Measurements from ENCODE around the gene IQSEC1. TPM values are rescaled to one million over a fixed set of nuclear protein-coding genes. Genes with fewer than 3 reads are reported as not detected.

The IQSEC1 gene
- total RNA-seq, 2 experiments from 2014 or later: 31.7 to 39.2 TPM

DNA sequence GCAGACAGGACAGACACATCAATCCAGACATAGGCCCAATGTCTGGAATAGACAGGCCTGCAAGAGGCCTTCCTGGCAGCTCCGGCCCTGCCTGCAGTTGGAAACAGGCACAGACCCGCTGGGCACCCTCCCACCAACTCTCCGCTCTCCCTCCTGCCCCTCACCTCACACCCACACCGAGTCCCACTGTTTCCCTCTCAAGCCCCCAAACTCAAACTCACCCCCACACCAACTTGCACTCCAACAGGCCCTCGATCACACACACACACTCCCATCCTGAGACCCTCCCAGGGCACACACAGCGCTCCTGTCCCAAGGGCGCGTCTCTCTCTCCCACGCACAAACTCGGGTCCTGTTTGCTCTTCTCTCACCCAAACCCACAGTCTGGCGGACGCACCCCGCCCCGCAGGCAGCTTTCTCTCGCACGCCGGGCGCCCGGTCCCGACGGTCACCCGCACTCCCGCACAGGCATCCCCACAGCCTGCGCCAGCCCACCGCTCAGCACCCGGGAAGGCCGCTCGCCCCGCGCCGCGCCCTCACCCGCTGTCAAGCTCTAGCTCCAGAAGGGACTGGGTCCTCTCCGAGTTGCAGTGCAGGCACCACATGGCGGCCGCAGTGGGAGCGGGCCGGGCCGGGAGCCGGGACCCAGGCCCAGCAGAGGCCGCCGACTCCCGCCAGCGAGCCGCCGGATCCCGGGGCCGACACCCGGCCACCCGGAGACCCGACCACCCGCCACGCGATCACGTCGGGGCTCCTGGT is 106.2 kb downstream of the IQSEC1 start:
- Mint-ChIP-seq H3K27me3 (no peaks in the 10 kb centered on the region), H3K4me3 (peak overlapping the region; percentile 76), H3K4me1 (ENCODE audit: low read depth) (peaks cover 56% of the 10 kb centered on the region), H3K9me3 (no peaks in the 10 kb centered on the region), H3K27ac (no peak overlapping the region), H3K36me3 (ENCODE audit: low read depth) (no peaks in the 10 kb centered on the region)
- TF ChIP-seq CTCF (IDR thresholded peaks at IDR 0.05): no peak
- POLR2A ChIA-PET: interaction anchor here (0.7 to 2.2 kb wide), 5 partner anchors 10 to 127 kb away, joined by 3 to 6 read pairs (median 4); no protein-coding TSS in a partner anchor
- DNase-seq (peak; percentile 23), ATAC-seq (peak; percentile 7)
- CTCF ChIA-PET: interaction anchor here (1.3 to 3.3 kb wide), 3 partner anchors 16 to 29 kb away, joined by 5 to 15 read pairs (median 10); no protein-coding TSS in a partner anchor
- intact Hi-C loops (cut with micrococcal nuclease): no loop called here

- TF ChIP-seq CTCF (IDR thresholded peaks at IDR 0.05): no peak
- H3K9me3 Mint-ChIP-seq: no peaks in the 10 kb centered on the region
- H3K27ac Mint-ChIP-seq: no peak overlapping the region
- no peak for DNase-seq
- H3K4me3 Mint-ChIP-seq: peak overlapping the region; percentile 76
- H3K27me3 Mint-ChIP-seq: no peaks in the 10 kb centered on the region
- H3K4me1 Mint-ChIP-seq (ENCODE audit: low read depth): peaks cover 60% of the 10 kb centered on the region
- no peak for ATAC-seq
- POLR2A ChIA-PET: interaction anchor here (0.7 to 2.2 kb wide), 5 partner anchors 9 to 18 kb away, joined by 3 to 6 read pairs (median 4); no protein-coding TSS in a partner anchor
- CTCF ChIA-PET: interaction anchor here (0.7 to 3.3 kb wide), 5 partner anchors 15 to 99 kb away, joined by 3 to 15 read pairs (median 5); no protein-coding TSS in a partner anchor
- intact Hi-C loops (cut with micrococcal nuclease): no loop called here
- H3K36me3 Mint-ChIP-seq (ENCODE audit: low read depth): no peaks in the 10 kb centered on the region
Measured at GRCh38 chr3:12965999-12966846, 107.0 kb downstream of the IQSEC1 start.

- intact Hi-C loops (cut with micrococcal nuclease): no loop called here
- Mint-ChIP-seq H3K4me3 (no peak overlapping the region), H3K4me1 (ENCODE audit: low read depth) (peaks cover 71% of the 10 kb centered on the region), H3K36me3 (ENCODE audit: low read depth) (no peaks in the 10 kb centered on the region), H3K27ac (no peak overlapping the region), H3K9me3 (no peaks in the 10 kb centered on the region), H3K27me3 (no peaks in the 10 kb centered on the region)
- ATAC-seq (no peak), DNase-seq (no peak)
- CTCF ChIA-PET: interaction anchor here (1.0 to 3.3 kb wide), 4 partner anchors 19 to 97 kb away, joined by 3 to 15 read pairs (median 10); no protein-coding TSS in a partner anchor
- no peak for TF ChIP-seq CTCF (IDR thresholded peaks at IDR 0.05)
- POLR2A ChIA-PET: interaction anchor here (1.1 to 2.2 kb wide), 2 partner anchors 10 to 123 kb away, joined by 3 to 6 read pairs; partner anchors contain the start of gene RPL32
Measured at GRCh38 chr3:12964711-12965612, 108.3 kb downstream of the IQSEC1 start.

DNA sequence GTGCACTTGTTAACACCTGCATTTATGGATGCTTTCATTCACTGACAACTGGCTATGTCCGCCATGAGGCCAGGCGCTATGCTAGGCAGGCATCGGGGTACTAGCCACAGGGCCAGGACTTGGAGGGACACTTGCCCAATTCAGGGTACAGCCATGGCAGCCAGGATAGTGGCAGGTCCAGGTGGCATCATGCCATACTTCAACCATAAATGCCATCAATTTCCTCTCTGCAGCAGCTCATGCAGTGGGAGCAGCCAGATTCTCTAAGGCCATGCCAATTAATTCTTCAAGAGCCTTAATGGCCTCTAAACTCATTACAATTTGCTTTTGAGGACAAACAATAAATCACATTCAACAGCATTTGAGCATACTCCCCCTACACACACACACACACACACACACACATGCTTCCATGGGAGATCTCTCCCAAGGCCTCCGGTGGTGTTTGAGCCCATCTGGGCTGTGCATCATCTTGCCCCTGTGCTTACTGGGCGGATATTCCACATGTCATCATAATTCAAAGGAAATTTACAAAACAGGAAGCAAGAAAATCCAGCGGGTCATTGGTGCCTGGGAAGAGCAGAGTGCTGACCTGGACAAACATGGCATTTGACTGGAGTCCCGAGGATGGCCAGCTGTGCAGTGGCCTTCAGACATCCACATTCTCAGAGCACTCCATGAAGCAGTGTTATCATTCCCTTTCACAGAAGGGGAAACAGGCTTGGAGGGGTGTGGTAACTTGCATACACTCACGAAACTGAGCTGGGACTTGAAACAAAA is 109.1 kb downstream of the IQSEC1 start:
- Mint-ChIP-seq H3K4me1 (ENCODE audit: low read depth) (peaks cover 75% of the 10 kb centered on the region), H3K4me3 (no peak overlapping the region), H3K27me3 (no peaks in the 10 kb centered on the region), H3K36me3 (ENCODE audit: low read depth) (no peaks in the 10 kb centered on the region), H3K9me3 (no peaks in the 10 kb centered on the region), H3K27ac (no peak overlapping the region)
- CTCF ChIA-PET: interaction anchor here (1.0 to 3.4 kb wide), 5 partner anchors 16 to 73 kb away, joined by 3 to 15 read pairs (median 14); no protein-coding TSS in a partner anchor
- intact Hi-C loops (cut with micrococcal nuclease): no loop called here
- no peak for DNase-seq
- POLR2A ChIA-PET: interaction anchor here (1.1 to 1.5 kb wide), 3 partner anchors 9 to 122 kb away, joined by 3 to 4 read pairs (median 4); partner anchors contain the start of gene RPL32
- ATAC-seq: no peak
- no peak for TF ChIP-seq CTCF (IDR thresholded peaks at IDR 0.05)
